Measurements from ENCODE around the gene PPP1R7. TPM values are rescaled to one million over a fixed set of nuclear protein-coding genes. Genes with fewer than 3 reads are reported as not detected.

Gene PPP1R7
- total RNA-seq, 1 experiment from 2014 or later, result 49.1 TPM

GRCh38 chr2:241207151-241207550, 56.9 kb downstream of the PPP1R7 start (continued):
- TF ChIP-seq HMGXB4 (CRISPR knock-in tag; IDR thresholded peaks at IDR 0.05) (no peak), MAX (CRISPR knock-in tag; IDR thresholded peaks at IDR 0.05) (no peak)

GRCh38 chr2:241207641-241208040, 57.4 kb downstream of the PPP1R7 start:
- Mint-ChIP-seq H3K27ac (no peak overlapping the region), H3K9me3 (no peaks in the 10 kb centered on the region), H3K27me3 (ENCODE audit: low read depth) (no peaks in the 10 kb centered on the region), H3K36me3 (no peaks in the 10 kb centered on the region), H3K4me3 (no peak overlapping the region), H3K4me1 (peaks cover 4% of the 10 kb centered on the region)
- POLR2A ChIA-PET, result no interaction called here
- DNase-seq (ENCODE audit: low spot score), result no peak
- ATAC-seq, result no peak
- CTCF ChIA-PET, result interaction anchor here (0.6 to 1.1 kb wide), 5 partner anchors 9 to 356 kb away, joined by 3 to 6 read pairs (median 3); no protein-coding TSS in a partner anchor
- no peak for TF ChIP-seq NR2C2 (CRISPR knock-in tag; IDR thresholded peaks at IDR 0.05)
- TF ChIP-seq ATF6 (CRISPR knock-in tag; IDR thresholded peaks at IDR 0.05), result no peak
- TF ChIP-seq STAT6 (CRISPR knock-in tag; conservative IDR thresholded peaks at IDR 0.05; ENCODE audit: low read depth), result no peak
- TF ChIP-seq ZNF263 (CRISPR knock-in tag; IDR thresholded peaks at IDR 0.05; ENCODE audit: low read depth), result no peak
- TF ChIP-seq TEAD1 (CRISPR knock-in tag; IDR thresholded peaks at IDR 0.05), result no peak
- TF ChIP-seq MLX (CRISPR knock-in tag; IDR thresholded peaks at IDR 0.05), result no peak
- TF ChIP-seq PREB (CRISPR knock-in tag; IDR thresholded peaks at IDR 0.05; ENCODE audit: borderline replicate concordance), result no peak
- no peak for TF ChIP-seq ZNF219 (CRISPR knock-in tag; IDR thresholded peaks at IDR 0.05; ENCODE audit: borderline replicate concordance)
- no peak for TF ChIP-seq ETV6 (CRISPR knock-in tag; IDR thresholded peaks at IDR 0.05)
- no peak for TF ChIP-seq ZNF121 (CRISPR knock-in tag; IDR thresholded peaks at IDR 0.05)
- no peak for TF ChIP-seq TCF7 (CRISPR knock-in tag; IDR thresholded peaks at IDR 0.05; ENCODE audit: low read depth)
- no peak for TF ChIP-seq USF1 (CRISPR knock-in tag; IDR thresholded peaks at IDR 0.05)
- no peak for TF ChIP-seq CDX4 (CRISPR knock-in tag; IDR thresholded peaks at IDR 0.05; ENCODE audit: borderline replicate concordance)
- TF ChIP-seq ZNF281 (CRISPR knock-in tag; IDR thresholded peaks at IDR 0.05), result no peak
- TF ChIP-seq ZNF416 (CRISPR knock-in tag; IDR thresholded peaks at IDR 0.05), result no peak
- TF ChIP-seq HMGA2 (CRISPR knock-in tag; IDR thresholded peaks at IDR 0.05), result no peak
- no peak for TF ChIP-seq FOXJ3 (CRISPR knock-in tag; IDR thresholded peaks at IDR 0.05; ENCODE audit: borderline replicate concordance)
- TF ChIP-seq HMGXB4 (CRISPR knock-in tag; IDR thresholded peaks at IDR 0.05), result no peak

All from WTC11 (cell line).